Astrocyte (in vitro differentiated cells and primary cell): ENCODE results near the gene FABP6. TPM values are rescaled to one million over a fixed set of nuclear protein-coding genes. Genes with fewer than 3 reads are reported as not detected.

Experiments used
- DNase-seq: peaks from one replicate; pipeline ENCODE4 v3.0.0-alpha.2; 2010; ENCODE audit warnings: low read depth
- FAIRE-seq: peaks from 2 replicates; lab custom pipeline; 2011; peaks lifted over from hg19 to GRCh38; lab: Jason Lieb, UNC
- H2AFZ ChIP-seq: 2 replicates; pipeline ENCODE4 v1.6.0; 2012; ENCODE audit warnings: low read depth, low read length, inconsistent platforms
- H3K27ac ChIP-seq: 2 replicates; pipeline ENCODE4 v1.5.1; 2011; ENCODE audit warnings: low read depth, low read length, inconsistent platforms
- H3K27me3 ChIP-seq: 2 replicates; pipeline ENCODE4 v1.6.0; 2011; ENCODE audit warnings: low read length, inconsistent platforms; ENCODE audit not compliant: insufficient read depth
- H3K36me3 ChIP-seq: 2 replicates; pipeline ENCODE4 v1.5.1; 2011; ENCODE audit warnings: low read length, inconsistent platforms; ENCODE audit not compliant: insufficient read depth
- H3K4me1 ChIP-seq: 2 replicates; pipeline ENCODE4 v1.5.1; 2011; ENCODE audit warnings: low read length, inconsistent platforms; ENCODE audit not compliant: insufficient read depth
- H3K4me2 ChIP-seq: 2 replicates; pipeline ENCODE4 v1.6.0; 2012; ENCODE audit warnings: low read length, inconsistent platforms
- H3K4me3 ChIP-seq: 2 replicates; pipeline ENCODE4 v1.5.1; 2011; ENCODE audit warnings: low read depth, mild to moderate bottlenecking, low read length, inconsistent platforms; ENCODE audit not compliant: insufficient read depth
- H3K79me2 ChIP-seq: 2 replicates; pipeline ENCODE4 v1.6.0; 2012; ENCODE audit warnings: mild to moderate bottlenecking, low read length, inconsistent platforms; ENCODE audit not compliant: insufficient read depth
- H3K9ac ChIP-seq: 2 replicates; pipeline ENCODE4 v1.6.0; 2012; ENCODE audit warnings: mild to moderate bottlenecking, low read length, inconsistent platforms
- H3K9me3 ChIP-seq: 2 replicates; pipeline ENCODE4 v1.5.1; 2012; ENCODE audit warnings: low read depth, mild to moderate bottlenecking, low read length, inconsistent platforms; ENCODE audit not compliant: insufficient read depth
- H4K20me1 ChIP-seq: 2 replicates; pipeline ENCODE4 v1.6.0; 2012; ENCODE audit warnings: low read length, inconsistent platforms; ENCODE audit not compliant: insufficient read depth
- H3K27ac Mint-ChIP-seq: one replicate; pipeline ENCODE4 v1.8.0; 2021; ENCODE audit warnings: mild to moderate bottlenecking, mixed read lengths; ENCODE audit not compliant: unreplicated experiment
- H3K27me3 Mint-ChIP-seq: one replicate; pipeline ENCODE4 v1.8.0; 2021; ENCODE audit warnings: low read depth, mixed read lengths; ENCODE audit not compliant: unreplicated experiment
- H3K36me3 Mint-ChIP-seq: one replicate; pipeline ENCODE4 v1.8.0; 2021; ENCODE audit warnings: low read depth, mixed read lengths; ENCODE audit not compliant: unreplicated experiment
- H3K4me1 Mint-ChIP-seq: one replicate; pipeline ENCODE4 v1.8.0; 2021; ENCODE audit warnings: low read depth, mixed read lengths; ENCODE audit not compliant: unreplicated experiment
- H3K4me3 Mint-ChIP-seq: one replicate; pipeline ENCODE4 v1.8.0; 2021; ENCODE audit warnings: mild to moderate bottlenecking, moderate library complexity, mixed read lengths; ENCODE audit not compliant: unreplicated experiment
- H3K9me3 Mint-ChIP-seq: one replicate; pipeline ENCODE4 v1.8.0; 2021; ENCODE audit warnings: mild to moderate bottlenecking, mixed read lengths; ENCODE audit not compliant: unreplicated experiment
- CTCF ChIP-seq: IDR thresholded peaks from 2 replicates; pipeline ENCODE4 v1.5.1; 2011; ENCODE audit warnings: low read depth, mild to moderate bottlenecking, inconsistent platforms, low read length, moderate library complexity; ENCODE audit not compliant: insufficient read depth
- EZH2 ChIP-seq: IDR thresholded peaks from 2 replicates; pipeline ENCODE4 v1.6.1; 2012; ENCODE audit warnings: mild to moderate bottlenecking, low read length, inconsistent platforms; ENCODE audit not compliant: insufficient read depth
- total RNA-seq: library from RNA; stranded (reverse); gene quantifications from 2 replicates; pipeline ENCODE4 v1.2.1, GENCODE V29; 2021

Gene FABP6
- total RNA-seq, 1 donor from 2014 or later = not detected

GRCh38 chr5:160280384-160281095 is 51.2 kb downstream of the FABP6 start:
- Histone ChIP-seq H3K27me3 (no peaks in the 10 kb centered on the region), H3K27ac (no peak overlapping the region), H3K4me1 (no peaks in the 10 kb centered on the region), H3K79me2 (peaks cover 8% of the 10 kb centered on the region), H2AFZ (no peak overlapping the region), H3K9ac (no peak overlapping the region), H3K4me3 (no peak overlapping the region), H3K36me3 (peaks cover 9% of the 10 kb centered on the region), H3K4me2 (no peak overlapping the region), H4K20me1 (peaks cover 17% of the 10 kb centered on the region), H3K9me3 (no peaks in the 10 kb centered on the region)
- DNase-seq (no peak), FAIRE-seq (no peak)
- peaks cover 8% of the 10 kb centered on the region for H3K4me1 Mint-ChIP-seq
- no peak overlapping the region for H3K27ac Mint-ChIP-seq
- H3K36me3 Mint-ChIP-seq = peaks cover 14% of the 10 kb centered on the region
- H3K9me3 Mint-ChIP-seq = no peaks in the 10 kb centered on the region
- H3K4me3 Mint-ChIP-seq = no peak overlapping the region
- H3K27me3 Mint-ChIP-seq = no peaks in the 10 kb centered on the region
- TF ChIP-seq EZH2 (no peak), CTCF (no peak)

- H3K36me3 ChIP-seq = peaks cover 9% of the 10 kb centered on the region
- H2AFZ ChIP-seq = no peak overlapping the region
- H4K20me1 ChIP-seq = peaks cover 24% of the 10 kb centered on the region
- no peak overlapping the region for H3K27ac Mint-ChIP-seq
- no peak for FAIRE-seq
- no peak overlapping the region for H3K9ac ChIP-seq
- no peaks in the 10 kb centered on the region for H3K27me3 Mint-ChIP-seq
- H3K4me1 Mint-ChIP-seq = peaks cover 8% of the 10 kb centered on the region
- no peaks in the 10 kb centered on the region for H3K9me3 Mint-ChIP-seq
- no peak for TF ChIP-seq EZH2
- TF ChIP-seq CTCF = no peak
- no peaks in the 10 kb centered on the region for H3K27me3 ChIP-seq
- H3K27ac ChIP-seq = no peak overlapping the region
- H3K4me3 Mint-ChIP-seq = no peak overlapping the region
- H3K4me1 ChIP-seq = no peaks in the 10 kb centered on the region
- H3K9me3 ChIP-seq = no peaks in the 10 kb centered on the region
- no peak for DNase-seq
- H3K4me3 ChIP-seq = no peak overlapping the region
- H3K4me2 ChIP-seq = no peak overlapping the region
- H3K79me2 ChIP-seq = peaks cover 15% of the 10 kb centered on the region
- peaks cover 13% of the 10 kb centered on the region for H3K36me3 Mint-ChIP-seq
Observed at GRCh38 chr5:160281275-160281674, 52.0 kb downstream of the FABP6 start.

GRCh38 chr5:160284291-160284873 is 55.1 kb downstream of the FABP6 start:
- peaks cover 2% of the 10 kb centered on the region for H3K9me3 Mint-ChIP-seq
- Histone ChIP-seq H3K9me3 (no peaks in the 10 kb centered on the region), H4K20me1 (peaks cover 51% of the 10 kb centered on the region), H3K4me2 (no peak overlapping the region), H3K27ac (no peak overlapping the region), H3K9ac (no peak overlapping the region), H3K4me1 (peaks cover 12% of the 10 kb centered on the region), H3K4me3 (no peak overlapping the region), H3K79me2 (peaks cover 33% of the 10 kb centered on the region), H3K27me3 (no peaks in the 10 kb centered on the region), H2AFZ (no peak overlapping the region), H3K36me3 (peaks cover 8% of the 10 kb centered on the region)
- no peak for FAIRE-seq
- no peak overlapping the region for H3K27ac Mint-ChIP-seq
- H3K36me3 Mint-ChIP-seq = peaks cover 3% of the 10 kb centered on the region
- TF ChIP-seq CTCF (no peak), EZH2 (no peak)
- H3K27me3 Mint-ChIP-seq = no peaks in the 10 kb centered on the region
- H3K4me3 Mint-ChIP-seq = no peak overlapping the region
- H3K4me1 Mint-ChIP-seq = peaks cover 15% of the 10 kb centered on the region
- no peak for DNase-seq
